GM23248 (cell line): ENCODE measurements around the gene GRIA4.

Experiments used
- EZH2 ChIP-seq: fragments of 200-600 bp; sonication (generic); IDR thresholded peaks from 2 replicates; pipeline ENCODE4 v1.6.1; 2018; ENCODE audit warnings: antibody characterized with exemption, mild to moderate bottlenecking; ENCODE audit not compliant: insufficient read depth, poor library complexity, severe bottlenecking
- EZH2phosphoT487 ChIP-seq: fragments of 200-600 bp; sonication (generic); IDR thresholded peaks from 2 replicates; pipeline ENCODE4 v1.6.1; 2018; ENCODE audit warnings: antibody characterized with exemption, moderate library complexity, mild to moderate bottlenecking, low read depth; ENCODE audit not compliant: insufficient read depth

DNA sequence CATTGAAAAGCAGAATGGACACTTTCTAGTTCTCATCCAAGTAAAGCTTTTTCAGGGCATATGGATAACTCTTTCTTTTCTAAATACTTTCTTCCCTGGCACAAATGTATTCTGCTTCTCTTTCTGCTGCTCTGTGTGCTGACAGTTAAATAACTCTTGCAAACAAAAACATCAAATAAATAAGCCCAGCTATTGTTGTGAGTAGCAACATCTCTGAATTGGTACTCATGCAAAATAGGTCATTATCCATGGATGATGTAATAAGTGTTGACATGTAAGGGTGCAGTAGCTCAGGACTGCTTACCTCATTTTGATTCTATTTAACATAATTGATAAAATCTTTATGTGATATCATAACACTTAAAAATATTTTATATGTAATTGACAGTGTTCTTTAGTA lies 247.9 kb downstream of the GRIA4 start:
- TF ChIP-seq EZH2phosphoT487 (no peak), EZH2 (no peak)
